HG02981 (cell line): ENCODE measurements around the gene SPHK1.

ENCODE experiments used
- ATAC-seq: cut with Tn5 transposase; IDR thresholded peaks from one replicate; pipeline ENCODE4 v1.9.1; 2021; ENCODE audit warnings: mild to moderate bottlenecking, moderate library complexity; ENCODE audit not compliant: unreplicated experiment

SPHK1 gene

GRCh38 chr17:76405967-76406647 lies 21.7 kb downstream of the SPHK1 start:
- no peak for ATAC-seq

DNA sequence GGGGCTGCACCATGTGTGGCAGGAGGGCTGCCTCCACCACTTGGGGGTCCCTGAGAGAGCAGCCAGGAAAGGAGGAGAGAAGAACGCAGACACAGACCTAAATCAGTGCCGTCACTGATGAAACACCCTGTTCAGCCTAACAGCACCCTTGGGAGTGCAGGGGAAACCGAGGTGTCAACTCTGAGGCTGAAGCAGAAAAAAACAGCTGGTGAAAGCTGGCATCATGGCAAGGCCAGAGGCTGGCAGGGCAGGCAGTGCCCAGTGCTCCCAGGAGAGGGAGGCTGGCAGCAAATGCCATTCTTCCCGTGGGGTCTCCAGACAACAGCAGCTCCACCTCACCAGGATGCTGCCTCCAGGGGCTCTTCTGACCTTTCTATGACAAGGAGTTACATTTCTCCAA lies 23.1 kb downstream of the SPHK1 start:
- ATAC-seq: no peak

- ATAC-seq: no peak
Observed at GRCh38 chr17:76408037-76408849, 23.8 kb downstream of the SPHK1 start.

- ATAC-seq: no peak
Observed at GRCh38 chr17:76410328-76410965, 26.0 kb downstream of the SPHK1 start.

- no peak for ATAC-seq
Observed at GRCh38 chr17:76411247-76411646, 26.8 kb downstream of the SPHK1 start.

DNA sequence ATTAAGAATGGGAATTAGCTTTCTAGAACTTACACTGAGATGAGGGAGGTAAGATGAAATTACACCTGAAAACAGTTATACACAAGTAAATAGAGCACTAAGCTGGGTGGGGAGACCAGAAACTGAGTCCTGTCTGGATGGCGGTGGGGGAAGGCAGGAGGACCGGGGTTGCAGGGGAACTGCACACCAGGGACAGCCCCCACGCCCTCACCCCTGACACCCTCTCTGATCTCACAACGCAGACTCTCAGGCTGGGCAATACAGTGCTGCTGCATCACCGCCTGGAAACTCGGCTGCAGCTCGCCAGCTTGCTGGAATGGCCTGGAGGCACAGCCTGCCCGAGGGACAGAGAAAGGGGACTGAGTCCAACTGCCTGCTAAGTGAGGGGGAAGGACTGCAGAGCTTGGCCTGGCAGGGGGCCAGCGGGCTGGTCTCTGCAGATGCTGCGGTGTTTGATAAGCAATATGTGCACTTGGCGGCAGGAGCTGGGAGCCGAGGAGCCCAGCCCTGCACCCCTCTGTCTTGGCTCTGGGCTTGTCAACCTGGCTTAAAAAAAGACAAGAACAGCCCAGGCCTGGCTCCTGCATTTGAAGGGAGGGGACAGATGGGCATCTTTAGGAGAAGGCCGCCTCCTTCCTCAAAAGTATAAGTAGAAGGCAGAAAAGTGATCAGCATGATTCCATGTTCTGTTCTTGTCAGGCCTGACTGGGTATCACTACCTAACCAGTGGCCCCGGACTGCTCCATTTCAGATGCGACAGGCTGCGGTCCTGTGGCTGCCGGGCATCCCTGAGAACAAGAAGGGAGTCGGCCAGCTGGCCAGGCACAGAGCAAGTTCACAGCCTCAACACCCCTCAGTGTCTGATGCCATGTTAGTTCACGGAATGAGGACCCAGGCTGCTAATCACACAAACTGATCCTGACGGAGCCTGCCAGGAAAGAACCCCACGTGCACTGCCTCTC lies 30.2 kb downstream of the SPHK1 start:
- no peak for ATAC-seq

GRCh38 chr17:76415786-76416185 lies 31.4 kb downstream of the SPHK1 start:
- no peak for ATAC-seq

DNA sequence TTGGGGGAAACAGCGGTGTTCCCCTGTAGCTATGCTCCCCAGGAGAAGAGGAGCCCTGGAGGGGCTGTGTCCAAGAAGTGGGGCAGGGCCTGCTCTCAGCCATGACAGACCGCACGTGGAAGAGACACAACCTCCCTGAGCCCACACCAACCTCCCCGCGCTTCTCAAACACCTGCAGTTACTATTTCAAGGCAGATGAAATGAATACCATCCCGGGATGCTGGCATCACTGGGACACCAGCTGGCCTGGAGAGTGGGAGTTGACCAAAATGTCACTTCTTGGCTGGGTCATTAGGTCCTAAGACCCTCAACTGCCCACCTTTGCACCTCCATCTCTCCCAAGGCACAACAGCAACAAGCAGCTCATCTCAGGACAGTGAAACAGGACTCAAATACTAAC lies 32.0 kb downstream of the SPHK1 start:
- no peak for ATAC-seq

DNA sequence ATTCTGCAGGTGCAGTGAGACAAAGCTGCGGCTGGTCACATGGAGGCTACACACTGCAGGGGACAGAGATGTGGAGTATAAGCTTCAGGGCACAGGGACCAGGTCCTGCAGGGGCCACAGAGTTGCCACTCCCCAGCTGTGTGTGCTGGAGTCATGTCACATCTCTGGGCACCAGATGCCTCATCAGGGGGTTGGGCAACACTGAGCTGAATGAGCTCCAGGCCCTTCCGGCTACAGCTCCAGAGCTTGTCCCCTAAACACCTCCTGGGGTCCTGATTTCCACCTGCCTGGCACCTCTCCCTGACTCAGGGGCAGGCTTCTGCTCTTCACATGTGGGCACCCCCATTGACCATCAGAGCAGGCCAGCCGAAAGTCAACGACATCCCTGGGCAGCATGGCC lies 32.5 kb downstream of the SPHK1 start:
- ATAC-seq: no peak

DNA sequence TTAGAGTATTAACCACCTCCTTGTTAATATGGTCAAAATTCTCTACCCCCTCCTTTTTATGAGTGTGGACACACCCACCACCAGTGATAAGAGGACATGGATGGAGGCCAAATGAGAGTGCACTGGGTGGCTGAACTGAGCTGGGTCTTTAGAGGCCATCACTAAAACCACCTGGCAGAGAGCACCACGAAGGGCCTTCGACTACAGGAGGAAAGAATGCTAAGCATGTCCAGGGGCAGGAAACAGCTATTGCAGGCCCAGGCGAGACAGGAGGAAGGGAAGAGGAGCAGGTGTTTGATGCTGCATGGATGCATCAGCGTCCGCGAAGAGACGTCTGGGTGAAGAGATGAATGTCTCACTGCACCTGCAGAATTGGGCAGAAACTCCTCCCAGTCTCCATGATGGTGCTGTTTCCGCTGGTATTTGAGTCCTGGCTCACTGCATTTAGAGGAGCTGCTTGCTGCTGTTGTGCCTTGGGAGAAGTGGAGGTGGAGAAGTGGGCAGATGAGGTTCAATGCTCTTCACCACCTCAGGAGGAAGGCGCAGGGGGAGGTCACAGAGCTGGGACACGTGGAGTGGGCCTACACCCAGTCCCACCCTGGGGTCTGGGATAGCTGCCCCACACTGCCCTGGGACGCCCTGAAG lies 33.2 kb downstream of the SPHK1 start:
- no peak for ATAC-seq

- no peak for ATAC-seq
Observed at GRCh38 chr17:76419576-76420260, 35.3 kb downstream of the SPHK1 start.

DNA sequence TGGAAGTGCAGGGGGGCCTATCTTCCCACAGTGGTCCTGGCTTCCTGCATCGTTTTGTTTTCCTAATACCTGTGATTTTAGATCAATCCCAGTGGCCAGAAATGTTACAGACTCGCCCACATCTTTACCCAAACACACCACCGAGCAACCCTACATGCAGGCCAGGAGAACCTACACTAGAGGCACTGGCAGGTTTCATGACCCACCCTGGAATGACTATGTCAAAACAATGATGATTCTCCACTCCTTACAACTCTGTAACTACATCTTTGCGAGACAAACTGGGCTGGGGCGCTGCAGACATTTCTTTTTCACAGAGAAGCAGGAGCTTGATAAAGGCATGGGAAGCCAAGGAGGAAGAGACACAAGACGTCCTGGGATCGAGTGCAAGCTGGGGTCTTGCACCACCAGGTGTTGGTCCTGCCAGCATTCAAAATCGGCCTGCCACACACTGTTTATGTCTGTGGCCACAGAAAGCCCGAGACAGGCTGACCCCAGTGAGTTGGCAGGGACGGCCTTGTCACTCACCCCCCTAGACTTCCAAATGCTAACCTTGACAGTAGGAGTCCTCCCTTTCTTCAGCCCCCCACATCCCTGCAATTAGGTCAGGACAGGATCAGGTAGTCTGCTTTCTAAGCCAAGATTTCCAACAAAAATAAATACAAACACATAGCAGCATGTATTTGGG lies 36.1 kb downstream of the SPHK1 start:
- ATAC-seq: no peak

GRCh38 chr17:76421044-76421407 lies 36.6 kb downstream of the SPHK1 start:
- no peak for ATAC-seq

- no peak for ATAC-seq
Observed at GRCh38 chr17:76422406-76422805, 38.0 kb downstream of the SPHK1 start.

- no peak for ATAC-seq
Observed at GRCh38 chr17:76422860-76423259, 38.5 kb downstream of the SPHK1 start.

GRCh38 chr17:76426853-76427252 lies 42.4 kb downstream of the SPHK1 start:
- ATAC-seq: no peak

DNA sequence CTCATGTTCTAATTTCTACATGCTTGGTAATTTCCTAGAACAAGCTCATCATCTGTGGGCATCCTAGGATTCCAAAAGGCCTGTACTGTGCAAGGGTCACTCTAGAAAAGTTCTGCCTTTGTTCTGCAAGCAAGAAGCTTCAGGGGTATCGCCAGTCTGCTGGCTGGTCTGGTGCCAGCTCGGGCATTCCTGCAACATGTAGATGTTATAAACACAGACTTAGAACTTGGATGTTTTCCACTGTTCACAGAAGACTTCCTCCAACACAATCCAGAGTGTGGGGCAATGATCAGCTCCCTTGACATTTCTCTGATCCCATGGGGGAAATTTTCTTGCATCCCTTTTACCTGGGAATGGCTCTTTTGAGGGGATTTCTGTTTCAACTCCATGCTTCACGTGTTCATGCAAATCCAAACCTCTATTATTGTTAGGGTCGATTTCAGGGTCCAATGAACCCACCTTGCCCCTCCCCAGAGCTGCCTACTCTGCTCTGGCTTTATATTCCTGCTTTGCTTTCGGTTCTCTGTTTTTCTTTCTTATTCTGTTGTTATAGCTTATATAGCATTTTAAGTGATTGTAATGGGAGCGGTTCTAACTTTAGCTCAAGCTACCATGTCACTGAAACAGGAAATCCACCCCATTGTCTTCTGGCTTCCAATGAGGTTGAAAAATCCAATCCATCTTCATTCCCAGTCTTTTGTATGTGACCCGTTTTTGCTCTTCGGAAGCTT lies 43.3 kb downstream of the SPHK1 start:
- no peak for ATAC-seq

DNA sequence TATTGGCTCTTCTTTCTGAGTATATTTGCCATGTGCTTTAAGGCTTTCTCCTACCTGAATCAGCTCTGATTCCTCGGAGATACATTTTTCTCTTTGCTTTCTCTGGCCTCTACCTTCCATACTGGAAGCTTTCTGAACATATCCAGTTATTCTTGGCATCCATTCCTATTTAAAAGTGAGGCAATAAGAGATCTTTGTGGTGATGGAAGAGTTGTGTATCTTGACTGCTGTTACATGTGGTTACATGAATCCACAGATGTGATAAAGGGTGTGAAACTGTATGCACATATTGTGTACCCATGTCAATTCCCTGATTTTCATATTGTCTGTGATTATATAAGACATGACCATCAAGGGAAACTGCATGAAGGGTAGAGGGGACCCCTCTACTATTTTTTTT lies 44.1 kb downstream of the SPHK1 start:
- ATAC-seq: no peak

GRCh38 chr17:76431509-76431908 lies 47.1 kb downstream of the SPHK1 start:
- no peak for ATAC-seq
